HG02840 (cell line): Measurements from ENCODE around the gene MYH4.

Source experiments
- ATAC-seq: cut with Tn5 transposase; IDR thresholded peaks from one replicate; pipeline ENCODE4 v1.9.1; 2021; ENCODE audit warnings: mild to moderate bottlenecking, moderate library complexity, moderate number of reproducible peaks; ENCODE audit not compliant: unreplicated experiment, low FRiP score

Gene MYH4

DNA sequence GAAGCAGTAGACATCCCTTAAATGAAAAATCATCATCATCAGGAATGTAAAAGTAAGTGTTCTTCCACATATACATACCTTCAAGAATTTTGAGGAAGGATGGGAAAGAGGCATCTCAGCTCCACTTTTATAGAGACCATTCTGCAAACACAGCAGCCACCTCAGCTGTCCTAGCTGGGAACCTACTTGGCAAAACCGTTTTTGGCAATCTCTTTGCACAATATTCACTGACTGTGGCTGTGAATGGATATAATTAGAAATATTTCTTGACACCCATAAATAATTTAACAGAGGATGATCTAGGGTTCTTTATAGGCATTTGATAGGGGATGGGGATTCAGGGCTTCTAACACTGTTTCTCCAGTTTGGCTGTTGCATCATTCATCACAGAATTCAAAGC, at the start of gene MYH4:
Gene MYH4, minus strand, starts transcription at position 101 of the 400 bp plus-strand sequence. CDS start 2,814 bp downstream, outside the sequence.
- no peak for ATAC-seq

GRCh38 chr17:10518271-10519037, 49.1 kb upstream of the MYH4 start, which contains the start of gene MYH1:
Gene MYH1 (minus strand): TSS chr17:10518542. CDS start chr17:10516642, 1,900 bp downstream.
- no peak for ATAC-seq

GRCh38 chr17:10516638-10517037, 47.3 kb upstream of the MYH4 start:
- ATAC-seq: no peak

DNA sequence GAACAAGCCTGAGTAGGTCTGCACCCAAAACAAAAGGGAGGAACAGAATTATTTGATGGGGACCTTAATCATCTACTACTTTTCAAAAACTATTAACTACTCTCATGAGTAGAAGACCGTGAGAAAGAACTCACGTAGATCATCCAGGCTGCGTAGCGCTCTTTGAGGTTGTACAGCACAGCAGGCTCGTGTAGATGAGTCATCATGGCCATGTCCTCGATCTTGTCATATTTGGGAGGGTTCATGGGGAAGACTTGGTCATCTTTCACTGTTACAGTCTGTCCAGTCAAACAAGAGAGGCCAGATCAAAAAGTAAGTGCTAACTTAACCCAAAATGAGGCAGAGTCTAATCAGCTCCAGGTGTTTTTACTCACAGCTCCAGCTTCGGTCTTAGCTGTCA, 46.7 kb upstream of the MYH4 start:
- no peak for ATAC-seq

GRCh38 chr17:10513299-10514067, 44.1 kb upstream of the MYH4 start:
- ATAC-seq: no peak

- ATAC-seq: no peak
Observed at GRCh38 chr17:10512856-10513255, 43.5 kb upstream of the MYH4 start.

GRCh38 chr17:10499950-10500349, 30.6 kb upstream of the MYH4 start:
- no peak for ATAC-seq

DNA sequence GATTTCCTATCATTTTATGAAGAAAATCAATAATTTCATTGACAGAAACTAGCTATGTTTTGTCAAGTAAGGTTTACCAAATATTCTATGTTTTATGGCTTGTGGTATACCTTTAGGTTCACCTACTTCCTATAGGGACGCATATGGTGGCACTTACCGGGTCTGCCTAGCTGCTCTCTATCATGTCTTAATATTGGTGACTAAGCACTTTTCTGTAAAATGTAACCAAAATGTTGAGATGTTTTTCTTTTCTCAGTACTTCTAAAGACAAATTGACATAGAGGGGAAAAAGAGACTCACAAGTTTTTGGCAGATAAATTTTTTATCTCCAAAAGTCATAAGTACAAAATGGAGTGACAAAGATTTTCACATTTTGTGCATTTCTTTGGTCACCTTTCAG, 22.6 kb upstream of the MYH4 start:
- ATAC-seq: no peak

DNA sequence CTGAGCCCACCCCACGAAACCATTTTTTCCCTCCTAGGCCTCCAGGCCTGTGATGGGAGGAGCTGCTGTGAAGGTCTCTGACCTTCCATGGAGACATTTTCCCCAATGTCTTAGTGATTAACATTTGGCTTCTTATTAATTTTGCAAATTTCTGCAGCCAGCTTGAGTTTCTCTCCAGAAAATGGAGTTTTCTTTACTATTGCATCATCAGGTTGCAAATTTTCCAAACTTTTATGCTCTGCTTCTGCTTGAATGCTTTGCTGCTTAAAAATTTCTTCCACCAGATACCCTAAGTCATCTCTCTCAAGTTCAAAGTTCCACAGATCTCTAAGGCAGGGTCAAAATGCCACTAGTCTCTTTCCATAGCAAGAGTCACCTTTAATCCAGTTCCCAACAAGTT, 12.9 kb upstream of the MYH4 start:
- no peak for ATAC-seq

DNA sequence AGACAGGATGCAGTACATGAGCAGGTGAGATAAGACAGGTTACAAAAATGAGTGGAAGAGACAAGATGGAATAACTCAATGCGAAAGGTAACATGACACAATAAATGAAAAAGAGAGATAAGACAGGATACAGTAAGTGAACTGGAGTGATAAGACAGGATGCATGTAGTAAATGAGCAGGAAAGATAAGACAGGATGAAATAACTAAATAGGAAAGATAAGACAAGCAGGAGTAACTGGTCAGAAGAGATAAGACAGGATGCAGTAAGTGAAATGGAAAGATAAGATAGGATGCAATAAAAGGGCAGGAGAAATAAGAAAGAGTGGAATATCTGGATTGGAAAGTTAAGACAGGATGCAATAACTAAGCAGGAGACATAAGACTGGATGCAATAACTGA, 8.3 kb upstream of the MYH4 start:
- ATAC-seq: no peak

DNA sequence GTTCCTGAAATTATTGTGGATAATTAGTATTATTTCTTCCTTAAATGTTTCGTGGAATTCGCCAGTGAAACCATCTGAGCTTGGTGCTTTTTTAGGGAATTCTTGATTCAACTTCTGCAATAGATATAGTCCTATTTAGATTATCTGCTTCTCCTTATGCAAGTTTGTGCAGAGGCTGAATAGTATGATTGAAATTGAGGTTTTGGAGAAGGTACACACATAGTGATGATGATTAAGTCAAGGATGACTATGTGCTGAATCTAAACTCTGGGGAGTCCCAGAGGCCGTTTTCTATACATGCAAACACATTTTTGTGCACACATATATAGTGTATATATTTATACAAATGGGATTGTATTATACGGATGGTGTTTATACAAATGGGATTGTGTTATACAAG, 5.2 kb upstream of the MYH4 start:
- no peak for ATAC-seq

- ATAC-seq: no peak
Observed at GRCh38 chr17:10471858-10472257, 2.5 kb upstream of the MYH4 start.

- no peak for ATAC-seq
Observed at GRCh38 chr17:10463402-10463801, 6.0 kb downstream of the MYH4 start.

DNA sequence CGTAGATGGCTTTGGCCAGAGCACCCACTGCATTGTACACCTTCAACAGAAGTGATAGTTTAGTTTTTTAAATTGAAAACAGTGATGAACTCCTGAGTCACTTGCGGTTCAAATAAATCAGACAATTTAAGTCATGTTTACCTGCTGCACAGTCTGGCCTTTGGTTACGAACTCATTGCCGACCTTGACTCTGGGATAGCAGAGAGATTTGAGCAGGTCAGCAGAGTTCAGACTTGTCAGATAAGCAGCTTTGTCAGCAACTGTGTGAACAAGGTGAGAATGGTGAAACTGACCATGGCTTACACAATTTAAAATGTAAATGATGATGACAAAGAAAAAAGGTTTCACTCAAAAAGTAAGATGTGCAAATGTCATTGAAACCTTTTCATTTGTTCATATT, 9.3 kb downstream of the MYH4 start:
- no peak for ATAC-seq

DNA sequence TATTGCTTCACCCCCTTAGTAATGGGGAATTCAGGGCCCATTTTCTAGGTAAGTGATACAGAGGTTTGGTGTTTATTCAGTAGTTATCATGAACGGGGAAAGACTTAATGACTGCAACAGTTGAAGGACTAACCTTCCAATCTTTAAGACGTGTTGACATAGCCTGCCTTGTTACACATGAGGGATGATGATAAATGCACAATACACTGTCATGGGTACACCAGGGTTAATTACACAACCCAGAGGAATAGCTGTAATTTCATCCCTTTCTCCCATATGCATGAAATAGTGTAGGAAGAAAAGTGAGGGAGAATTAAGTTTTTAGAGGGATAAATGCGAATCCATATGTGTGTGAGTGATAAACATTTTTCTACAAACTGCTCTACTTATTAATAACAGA, 10.7 kb downstream of the MYH4 start:
- ATAC-seq: no peak

DNA sequence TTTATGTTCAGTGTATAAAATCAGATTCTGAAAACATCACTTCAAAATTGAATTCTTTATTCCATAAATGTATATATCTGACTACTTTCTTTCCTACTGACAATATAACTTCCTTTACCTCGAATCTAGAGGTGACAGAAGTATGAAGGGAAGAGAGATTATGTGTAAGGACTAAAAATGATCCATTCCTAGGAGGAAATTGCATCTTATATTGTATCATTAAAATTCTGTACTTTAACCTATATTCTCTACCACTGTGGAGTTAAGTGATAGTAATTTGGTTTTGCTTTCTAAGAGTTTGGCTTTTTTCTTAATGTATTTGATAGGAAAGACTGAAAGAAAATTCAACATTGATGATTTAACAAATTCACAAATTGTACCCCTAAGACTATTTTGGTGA, 11.4 kb downstream of the MYH4 start:
- ATAC-seq: no peak

DNA sequence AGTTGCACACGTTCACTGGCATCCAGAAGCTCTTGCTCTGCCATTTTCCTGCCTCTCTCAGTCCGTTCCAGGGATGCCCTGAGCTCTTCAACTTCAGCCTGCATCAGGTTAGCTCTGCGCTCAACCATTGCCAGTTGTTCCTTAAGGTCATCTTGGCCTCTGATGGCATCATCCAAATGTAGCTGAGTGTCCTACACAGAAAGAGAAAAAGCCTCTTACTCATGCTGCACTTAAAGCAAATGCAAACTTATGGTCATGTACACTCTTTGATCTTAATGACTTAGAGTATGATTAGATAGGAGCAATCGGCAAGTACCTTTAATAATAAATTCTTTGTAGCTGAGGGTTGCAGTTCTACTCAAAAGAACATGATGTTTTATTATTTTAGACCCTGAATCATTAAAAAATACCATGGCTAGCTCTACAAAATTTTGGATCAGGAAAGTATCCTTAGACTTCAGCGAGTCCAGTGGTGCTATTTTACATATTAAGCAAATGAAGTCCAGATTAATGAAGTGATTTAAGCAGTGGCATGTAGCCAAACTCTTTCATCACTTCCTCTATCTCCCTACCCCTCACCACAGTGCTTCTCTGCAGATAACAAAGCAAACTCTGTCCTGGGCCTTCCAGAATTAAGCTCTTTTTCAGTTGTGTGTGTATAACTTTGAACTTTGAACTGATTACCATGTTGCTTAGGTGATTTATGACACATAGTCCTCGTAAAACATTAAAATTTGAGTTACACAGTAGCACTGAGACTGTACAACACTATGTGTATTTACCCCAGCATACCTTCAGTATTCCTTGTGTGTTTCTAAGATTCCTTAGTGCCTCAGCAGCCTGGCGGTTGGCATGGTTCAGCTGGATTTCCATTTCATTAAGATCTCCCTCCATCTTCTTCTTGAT, 22.1 kb downstream of the MYH4 start:
- no peak for ATAC-seq

GRCh38 chr17:10439816-10440215, 29.5 kb downstream of the MYH4 start:
- ATAC-seq: no peak

GRCh38 chr17:10435096-10435495, 34.3 kb downstream of the MYH4 start:
- ATAC-seq: no peak

GRCh38 chr17:10429421-10430045, 39.8 kb downstream of the MYH4 start:
- no peak for ATAC-seq
